HG02571 (cell line): ENCODE measurements around the gene DEGS2.

Source experiments
- ATAC-seq: cut with Tn5 transposase; IDR thresholded peaks from one replicate; pipeline ENCODE4 v1.9.1; 2021; ENCODE audit warnings: mild to moderate bottlenecking, moderate library complexity; ENCODE audit not compliant: unreplicated experiment

The DEGS2 gene

DNA sequence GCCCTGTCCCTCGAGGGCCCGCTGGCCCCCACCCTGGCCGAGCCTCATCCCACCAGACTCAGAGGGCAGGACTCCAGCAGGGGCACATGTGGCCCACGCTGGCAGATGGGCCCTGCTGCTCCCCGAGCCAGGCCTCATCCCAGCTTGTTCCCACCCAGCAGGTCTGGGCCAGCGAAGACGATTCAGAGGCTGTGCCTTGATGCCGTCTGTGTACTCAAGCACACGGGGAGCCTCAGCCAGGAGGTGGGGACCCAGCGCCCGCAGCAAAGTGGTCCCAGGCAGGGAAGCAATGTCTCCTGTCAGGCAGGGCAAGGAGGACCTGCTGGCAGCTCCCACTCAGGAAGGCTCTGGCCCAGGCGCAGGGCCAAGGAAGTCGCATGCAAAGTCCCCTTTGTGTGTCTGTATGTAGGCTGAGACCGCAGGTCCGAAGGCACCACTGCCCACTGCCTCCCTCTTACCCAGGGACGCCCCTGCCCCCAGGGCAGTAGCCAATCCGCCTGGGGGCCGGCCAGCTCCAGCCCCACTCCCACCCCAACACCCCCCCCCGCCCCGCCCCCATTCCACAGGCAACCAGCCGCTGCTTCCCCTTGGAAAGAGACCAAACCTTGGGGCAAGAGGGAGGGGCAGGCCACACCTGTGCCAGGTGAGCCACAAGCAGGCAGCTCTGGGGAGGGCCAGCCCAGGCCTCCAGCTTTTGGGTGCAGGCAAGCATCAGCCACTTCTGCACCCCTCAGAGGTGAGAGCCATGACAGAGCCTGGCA is 9.4 kb downstream of the DEGS2 start:
- no peak for ATAC-seq

DNA sequence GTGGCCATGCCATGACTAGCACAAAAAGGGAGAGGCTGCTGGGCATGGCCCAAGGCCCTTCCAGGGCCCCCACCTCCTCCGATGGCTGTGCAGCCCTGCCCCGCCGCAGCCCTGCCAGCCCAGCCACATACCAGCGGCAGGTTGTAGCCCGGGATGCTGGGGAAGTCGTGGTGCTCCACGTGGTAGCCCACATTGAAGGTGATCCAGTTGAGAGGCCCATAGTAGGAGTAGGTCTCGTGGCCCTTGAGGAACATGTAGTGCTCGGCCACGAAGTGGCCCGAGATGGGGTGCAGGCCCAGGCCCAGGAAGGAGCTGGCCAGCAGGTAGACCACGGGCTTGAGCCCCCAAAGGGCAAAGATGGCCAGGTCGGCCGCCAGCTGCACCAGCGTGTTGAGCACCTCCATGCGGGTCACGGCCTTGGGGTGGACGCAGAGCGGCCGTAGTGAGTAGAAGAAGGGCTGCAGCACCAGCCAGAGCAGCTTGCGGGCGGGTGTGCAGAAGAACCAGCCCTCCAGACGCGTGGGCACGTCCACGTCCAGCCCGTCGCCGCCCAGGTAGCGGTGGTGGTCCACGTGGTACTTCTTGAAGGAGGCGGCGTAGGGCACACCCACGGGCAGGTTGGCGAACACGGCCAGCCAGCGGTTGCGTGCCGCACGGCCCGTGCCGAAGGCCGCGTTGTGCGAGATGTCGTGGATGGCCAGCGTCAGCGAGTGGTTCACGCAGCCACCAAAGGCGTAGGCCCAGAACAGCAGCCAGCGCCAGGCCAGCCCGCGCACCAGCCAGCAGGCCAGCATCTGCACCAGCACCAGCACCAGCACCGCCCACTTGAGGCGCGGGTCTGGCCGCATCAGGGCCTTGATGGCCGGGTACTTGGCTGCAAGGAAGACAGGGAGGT is 10.4 kb downstream of the DEGS2 start:
- ATAC-seq: no peak

DNA sequence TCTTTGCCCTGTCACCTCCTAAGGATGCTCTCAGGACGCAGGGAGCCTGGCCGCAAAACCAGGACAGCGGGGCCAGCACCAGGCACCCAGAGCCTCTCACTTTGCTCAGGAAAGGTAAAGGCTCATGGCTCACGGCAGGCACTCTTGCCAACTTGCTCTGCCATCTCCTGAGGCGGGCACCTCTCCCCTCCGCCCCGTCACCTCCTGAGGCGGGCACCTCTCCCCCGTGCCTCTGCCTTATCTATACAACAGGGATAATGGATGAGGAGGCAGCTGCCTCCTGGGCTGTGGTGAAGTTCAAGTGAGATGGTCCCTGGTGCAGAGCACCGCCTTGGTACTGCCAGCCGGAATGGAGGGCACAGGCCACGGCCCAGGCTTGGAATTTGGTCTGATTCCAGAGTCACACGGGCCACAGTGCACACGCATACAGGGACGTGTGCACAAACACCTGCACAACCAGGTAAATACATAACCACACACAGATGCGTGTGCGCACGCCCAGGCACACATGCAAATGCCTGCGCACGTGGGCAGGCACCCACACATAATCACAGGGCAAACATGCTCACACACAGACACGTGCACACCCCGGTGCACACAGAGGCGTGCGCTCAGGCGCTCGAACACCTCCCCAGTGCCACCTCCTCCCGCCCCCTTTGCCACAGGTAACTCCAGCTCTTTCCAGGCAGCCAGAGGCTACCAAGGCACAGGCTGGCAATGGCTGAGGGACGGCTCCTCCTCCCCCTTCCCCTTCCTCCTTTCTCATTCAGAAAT is 11.6 kb downstream of the DEGS2 start:
- ATAC-seq: no peak

DNA sequence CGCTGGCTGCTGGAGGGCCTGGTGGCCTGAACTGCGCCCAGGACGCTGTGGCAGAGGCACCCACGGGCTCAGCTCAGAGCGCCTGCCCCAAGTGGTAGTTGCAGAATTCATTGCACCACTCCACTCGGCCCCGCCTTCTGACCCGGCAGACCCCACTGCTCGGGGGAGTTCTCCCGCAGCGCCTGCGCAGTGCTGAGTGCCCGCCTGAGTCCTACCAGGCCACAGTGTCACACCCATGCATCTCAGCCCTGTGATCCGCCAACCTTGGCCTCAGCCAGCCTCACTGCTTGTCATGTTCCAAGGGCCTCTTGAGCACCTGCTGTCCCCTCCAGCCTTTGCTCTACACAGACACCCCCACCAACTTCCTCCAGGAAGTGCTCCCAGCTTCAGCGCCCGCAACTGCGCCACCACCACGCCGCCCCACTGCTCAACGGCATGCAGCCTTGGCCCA is 12.2 kb downstream of the DEGS2 start:
- ATAC-seq: no peak

DNA sequence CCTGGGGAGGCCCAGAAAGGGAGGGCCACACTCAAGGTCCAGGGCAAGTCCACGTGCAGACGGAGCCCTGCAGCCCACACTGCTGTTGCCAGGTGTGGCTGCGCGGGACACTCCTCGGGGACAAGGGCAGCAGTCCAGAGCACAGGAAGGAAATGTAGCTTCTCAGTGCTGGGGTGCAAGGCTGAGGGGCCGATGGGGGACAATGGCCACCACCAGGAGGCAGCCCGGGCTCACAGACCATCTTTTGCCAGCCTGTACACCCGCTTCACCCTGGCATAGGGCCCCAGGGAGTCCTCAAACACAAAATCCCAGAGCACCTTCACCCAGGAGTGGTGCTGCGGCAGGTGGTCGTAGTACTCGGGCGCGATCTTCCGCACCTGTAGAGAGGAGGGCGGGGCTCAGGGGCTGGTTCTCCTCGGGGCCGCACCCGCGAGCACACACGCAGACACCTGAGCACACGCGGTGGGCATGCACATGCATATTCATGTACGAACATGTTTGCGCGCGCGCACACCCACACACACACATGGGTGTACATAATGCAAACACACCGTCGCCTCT is 12.8 kb downstream of the DEGS2 start:
- ATAC-seq: no peak

DNA sequence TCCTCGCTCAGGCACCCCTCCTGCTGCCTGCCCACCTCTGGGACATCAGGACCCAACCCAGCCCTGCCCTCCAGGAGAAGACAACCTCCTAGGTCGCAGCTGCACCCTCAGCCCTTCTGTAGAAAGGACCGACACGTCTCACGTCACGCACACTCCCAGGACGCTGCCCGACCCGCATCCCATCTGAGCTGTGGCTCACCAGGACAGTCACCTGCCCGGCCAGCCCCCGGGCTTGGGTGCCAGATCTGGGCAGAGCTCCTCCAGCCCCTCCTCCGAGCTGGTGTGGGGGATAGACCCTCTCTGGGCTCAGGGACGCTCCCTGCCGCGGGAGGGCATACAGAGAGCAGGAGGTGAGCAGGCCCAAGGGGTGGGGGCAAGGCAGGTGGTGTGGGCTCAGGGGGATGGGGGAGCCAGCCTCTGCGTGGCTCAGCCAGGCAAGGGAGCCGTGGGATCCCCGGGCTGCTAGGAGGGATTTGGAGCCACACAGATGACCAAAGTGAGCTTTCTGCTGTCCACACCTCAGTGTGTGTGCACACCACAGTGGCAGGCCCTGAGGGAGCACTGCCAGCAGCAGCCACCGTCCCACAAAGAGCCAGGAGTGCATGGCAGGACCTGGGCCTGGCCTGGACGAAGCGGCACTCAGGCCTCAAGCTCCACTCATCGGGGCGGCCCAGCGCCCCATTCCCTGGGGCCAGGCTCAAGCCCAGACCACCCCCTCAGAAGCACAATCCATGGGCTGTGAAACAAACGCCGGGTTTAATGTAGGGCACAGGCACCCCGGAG is 13.6 kb downstream of the DEGS2 start:
- no peak for ATAC-seq

DNA sequence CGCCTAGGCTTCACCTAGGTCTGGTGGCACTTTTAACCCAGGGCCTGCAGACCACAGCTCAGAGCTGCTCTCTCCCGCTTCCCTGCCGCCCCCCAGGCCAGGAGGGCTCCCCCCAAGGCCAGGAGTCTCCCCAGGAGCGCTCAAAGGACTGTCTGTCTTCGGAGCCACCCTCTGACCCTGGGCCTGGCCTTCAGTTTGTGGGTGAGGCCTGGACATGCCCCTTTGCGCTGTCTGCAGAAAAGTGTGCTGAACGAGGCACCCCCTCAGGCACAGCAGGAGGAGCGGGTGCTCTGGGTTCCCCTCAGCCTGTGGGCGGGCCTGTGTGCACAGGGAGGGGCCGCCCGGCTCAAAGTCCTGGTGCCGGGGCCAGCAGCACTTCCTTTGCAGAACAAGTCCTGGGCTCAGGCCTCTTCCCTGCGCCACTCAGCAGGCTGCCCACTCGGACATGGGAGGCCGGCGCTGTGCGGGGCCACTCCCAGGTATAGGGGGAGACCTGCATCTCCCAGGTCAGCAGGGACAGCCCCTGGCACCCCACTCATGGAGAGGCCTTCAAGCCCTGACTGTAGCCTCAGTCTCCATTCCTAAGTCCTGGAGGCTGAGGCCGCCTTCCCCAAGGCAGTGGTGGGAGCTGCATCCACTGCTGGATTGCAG is 14.3 kb downstream of the DEGS2 start:
- ATAC-seq: no peak

DNA sequence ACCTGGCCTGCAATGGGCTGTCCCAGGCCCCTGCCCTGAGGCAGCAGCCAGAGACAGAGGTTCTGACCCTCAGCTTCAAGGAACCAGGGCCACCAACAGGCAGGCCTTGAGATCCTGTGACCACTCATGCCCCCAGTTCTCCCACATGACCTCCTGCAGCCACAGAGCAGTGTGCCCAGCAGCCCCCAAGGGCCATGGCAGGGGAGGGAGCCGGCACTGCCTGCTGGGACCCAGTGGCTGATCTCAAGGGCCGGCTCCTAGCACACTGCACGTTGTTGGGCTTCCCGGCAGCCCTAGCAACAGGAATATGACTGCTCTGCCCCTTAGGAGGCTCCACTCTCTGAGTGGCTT is 14.8 kb downstream of the DEGS2 start:
- ATAC-seq: no peak

DNA sequence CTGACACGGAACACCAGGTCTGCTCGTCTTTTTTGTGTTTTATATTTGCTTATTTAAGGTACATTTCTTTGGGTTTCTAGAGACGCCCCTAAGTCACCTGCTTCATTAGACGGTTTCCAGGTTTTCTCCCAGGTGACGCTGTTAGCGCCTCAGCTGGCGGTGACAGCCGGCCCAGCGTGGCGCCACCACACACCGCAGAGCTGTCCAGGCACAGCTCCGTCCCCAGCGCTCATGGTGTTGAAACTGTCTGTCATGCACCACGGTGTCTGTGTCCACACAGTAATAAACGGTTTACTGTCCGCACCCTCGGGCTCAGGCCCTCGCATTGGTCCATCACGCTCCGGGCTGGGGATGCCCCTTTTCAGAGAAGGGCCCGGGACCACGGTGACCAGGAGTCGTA is 15.5 kb downstream of the DEGS2 start:
- no peak for ATAC-seq

DNA sequence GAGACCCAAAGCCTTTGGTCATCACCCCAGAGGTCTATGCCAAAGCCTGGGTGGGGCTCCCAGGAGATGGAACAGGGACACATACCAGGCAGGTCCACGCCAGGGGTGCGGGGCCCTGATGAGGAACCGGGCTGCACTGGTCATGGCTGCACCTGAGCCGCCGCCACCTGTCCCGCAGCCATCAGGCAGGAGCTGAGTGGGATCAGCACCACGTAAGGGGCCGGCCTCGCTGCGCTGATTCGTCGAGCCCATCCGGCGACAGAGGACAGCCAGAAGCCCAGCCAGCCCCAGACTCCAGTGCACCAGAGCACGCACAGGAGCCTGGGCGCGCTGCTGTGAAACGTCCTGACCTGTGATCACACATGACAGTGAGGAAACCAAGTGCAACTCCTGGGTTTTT is 15.9 kb downstream of the DEGS2 start:
- no peak for ATAC-seq

DNA sequence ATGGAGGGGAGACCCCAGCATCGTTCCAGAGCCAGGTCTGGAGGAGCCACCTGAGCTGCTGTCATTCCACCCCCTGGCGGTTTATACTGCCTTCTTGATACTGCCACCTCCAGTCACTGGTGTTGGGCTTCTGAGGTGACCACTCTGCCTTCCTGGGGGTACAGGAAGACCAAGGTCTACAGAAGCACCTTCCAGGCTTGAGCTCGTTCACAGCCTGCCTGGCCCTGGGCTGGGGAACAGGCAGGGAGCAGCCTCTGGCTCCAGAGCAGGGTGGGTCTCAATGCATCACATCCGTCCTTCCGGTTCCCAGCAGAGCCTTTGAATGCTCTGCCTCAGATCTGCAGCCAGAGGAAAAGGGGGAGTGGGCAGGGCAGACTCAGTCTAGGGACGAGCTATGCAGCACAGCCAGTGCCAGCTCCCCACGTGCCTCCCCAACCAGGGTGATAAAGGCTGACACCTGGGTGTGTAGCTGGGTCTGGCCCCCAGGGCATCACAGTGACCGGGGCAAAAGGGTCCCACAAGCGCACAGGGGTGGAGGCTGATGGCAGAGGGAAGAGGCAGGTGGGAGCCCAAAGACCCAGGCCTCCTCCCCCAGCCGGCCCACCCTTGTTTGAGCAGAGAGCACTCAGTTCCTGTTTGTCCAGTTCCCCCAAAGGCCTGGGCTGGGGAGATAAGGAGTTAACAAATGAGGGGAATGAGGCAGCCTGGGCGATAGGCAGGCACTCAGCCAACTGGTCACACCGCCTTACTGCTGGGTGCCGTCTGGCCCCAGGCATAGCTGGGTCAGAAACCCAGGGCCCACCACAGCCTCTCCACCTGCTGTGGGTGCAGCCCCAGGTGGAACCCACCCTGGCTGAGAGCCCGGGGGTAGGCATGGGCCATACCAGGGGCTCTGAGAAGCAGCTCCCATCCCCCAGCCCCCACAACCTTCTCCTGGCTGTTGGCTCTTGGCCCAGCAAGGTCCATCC is 17.1 kb downstream of the DEGS2 start:
- no peak for ATAC-seq

DNA sequence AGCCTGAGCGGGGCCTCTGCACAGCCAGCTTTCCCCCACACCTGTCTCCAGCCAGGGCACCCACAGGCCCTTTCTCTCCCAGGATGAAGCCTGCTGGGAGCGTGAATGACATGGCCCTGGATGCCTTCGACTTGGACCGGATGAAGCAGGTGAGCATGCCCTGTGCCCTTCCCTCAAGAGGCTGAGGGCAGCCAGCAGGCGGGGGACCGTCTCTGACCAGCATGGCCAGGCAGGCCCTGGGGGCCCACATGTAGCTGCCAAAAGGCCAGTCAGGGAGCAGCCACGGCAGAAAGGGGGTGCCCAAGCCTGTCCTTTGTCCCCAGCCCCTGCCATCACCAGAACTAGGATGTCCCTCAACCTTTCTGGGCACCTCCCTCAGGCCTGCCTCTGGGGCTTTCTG is 18.3 kb downstream of the DEGS2 start:
- no peak for ATAC-seq

DNA sequence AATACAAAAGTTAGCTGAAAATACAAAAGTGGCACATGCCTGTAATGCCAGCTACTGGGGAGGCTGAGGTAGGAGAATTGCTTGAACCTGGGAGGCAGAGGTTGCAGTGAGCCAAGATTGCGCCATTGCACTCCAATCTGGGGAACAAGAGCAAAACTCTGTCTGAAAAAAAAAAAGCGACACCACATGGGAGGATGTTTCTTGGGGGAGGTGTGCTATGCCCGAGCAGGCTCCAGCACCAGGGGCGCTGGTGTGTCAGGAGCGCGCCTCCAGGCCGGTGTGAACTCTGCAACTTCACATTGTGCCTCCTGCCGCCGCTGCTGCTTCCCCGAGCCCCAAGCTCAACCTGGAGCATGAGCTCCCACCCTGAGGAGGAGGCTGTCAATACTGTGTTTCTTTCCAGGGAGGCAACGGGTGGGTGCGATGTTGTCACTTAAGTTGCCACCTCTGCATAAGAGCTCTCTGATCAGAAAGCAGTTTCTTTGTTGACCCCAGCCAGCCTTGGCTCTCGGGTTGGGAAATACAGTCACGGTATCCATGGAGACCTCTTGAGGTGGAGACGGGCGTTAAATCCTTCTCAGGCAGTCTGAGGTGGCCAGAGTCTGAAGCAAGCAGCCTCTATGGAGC is 18.9 kb downstream of the DEGS2 start:
- ATAC-seq: no peak

DNA sequence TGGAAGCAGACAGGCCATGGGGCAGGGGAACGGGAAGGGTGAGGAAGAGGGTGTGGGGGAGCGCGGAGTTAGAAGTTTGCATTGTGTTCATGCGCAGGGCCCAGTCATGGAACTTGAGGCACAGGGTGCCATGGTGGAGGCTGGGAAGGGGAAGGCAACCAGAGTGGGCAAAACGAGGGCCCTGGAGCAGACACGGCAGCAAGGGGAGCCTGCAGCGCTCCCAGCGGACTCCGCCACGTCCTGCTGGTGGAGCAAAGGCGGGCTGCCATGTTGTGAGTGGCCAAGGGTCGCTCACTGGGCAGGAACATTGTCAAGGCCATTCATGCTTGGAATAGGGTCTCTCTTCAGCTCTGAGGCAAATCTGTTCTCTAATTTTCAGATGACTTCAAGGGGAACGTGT is 20.5 kb downstream of the DEGS2 start:
- no peak for ATAC-seq

DNA sequence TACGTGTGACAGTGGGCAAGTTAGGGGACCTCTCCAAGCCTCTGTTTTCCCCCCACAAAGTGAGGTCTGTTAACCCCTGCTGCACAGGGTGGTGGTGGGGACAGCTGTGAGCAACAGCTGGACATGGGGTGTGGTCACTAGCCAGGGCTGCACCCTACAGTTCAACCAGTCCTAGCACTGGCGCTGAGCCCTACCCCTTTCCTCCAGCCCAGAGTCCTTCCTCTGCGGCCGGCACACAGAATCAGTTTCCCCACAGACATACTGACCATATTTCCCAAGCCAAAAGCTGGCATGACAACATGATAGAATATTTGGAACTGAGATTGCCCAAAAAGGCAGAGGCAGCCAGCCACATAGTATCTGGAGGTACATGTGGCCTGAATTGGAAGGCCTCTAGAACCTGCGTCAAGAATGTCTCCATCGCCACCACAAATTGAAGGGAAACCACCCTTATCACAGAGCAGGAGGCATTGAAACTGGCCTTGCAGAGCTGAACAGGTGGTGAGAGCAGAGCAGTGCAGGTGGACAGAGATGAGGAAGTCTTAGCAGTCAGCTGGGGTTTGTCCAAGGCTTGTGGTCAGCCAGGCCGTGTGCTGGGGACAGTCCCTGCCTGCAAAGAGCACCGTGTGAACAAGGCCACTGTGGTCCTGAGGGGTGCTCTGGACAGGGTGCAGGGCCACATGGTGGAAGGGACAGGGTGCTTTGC is 21.2 kb downstream of the DEGS2 start:
- ATAC-seq: peak; percentile 71

DNA sequence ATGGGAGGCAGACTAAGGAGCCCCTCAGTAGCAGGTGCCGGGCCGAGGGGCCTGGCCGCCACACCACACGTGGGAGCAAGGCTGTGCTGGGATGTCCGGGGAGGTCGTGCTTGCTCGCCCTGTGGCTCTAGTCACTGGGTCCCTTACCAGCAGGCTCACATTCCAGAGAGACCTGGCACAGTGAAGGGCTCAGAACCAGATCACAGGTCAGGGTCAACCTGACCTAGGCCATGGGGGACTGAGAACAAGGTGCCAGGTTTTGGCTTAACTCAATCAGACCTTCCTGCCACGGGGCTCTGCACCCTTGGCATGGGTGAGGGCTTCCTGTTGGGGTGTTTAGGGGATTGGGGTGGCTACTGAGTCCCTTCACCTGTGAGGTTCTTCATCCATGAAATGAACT is 22.3 kb downstream of the DEGS2 start:
- no peak for ATAC-seq

DNA sequence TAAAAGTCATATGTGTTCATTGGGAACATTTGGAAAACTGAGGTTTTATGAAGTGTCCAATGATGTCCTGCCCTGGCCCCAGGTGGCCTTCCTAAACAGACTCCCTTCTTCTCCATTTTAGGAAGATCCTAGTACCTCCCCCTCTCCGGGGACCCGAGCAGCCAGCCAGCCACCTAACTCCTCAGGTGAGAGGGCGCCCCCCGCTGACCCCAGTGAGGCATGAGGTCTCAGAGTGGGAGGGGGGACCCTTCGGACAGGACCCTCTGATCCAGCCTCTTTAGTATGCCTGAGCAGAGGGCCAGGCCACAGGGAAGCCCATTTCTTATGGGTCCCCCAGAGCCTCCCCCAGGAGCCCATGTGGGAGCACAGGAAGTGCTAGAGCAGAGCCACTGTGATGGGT is 23.7 kb downstream of the DEGS2 start:
- ATAC-seq: no peak

DNA sequence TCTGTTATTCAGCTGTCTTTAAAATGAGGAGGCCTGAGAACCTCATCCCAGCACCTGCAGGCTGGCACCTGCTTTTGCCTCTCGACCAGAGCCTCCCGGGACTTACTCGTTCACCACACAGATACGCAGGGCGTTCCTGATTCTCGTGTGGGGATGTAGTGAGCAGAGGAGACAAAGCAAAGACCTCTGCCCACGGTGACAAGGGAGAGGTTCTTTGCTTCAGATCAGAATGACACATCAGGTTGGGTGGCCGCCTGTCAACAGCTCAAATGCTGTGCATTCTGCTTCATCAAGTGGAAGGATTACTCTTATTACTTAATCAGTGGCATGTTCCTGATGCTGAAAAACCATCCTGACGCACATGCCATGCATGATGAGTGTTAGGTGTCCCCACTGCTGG is 24.4 kb downstream of the DEGS2 start:
- no peak for ATAC-seq
